Osteoblast (primary cell): Measurements from ENCODE around the gene FGF1. TPM values are rescaled to one million over a fixed set of nuclear protein-coding genes. Genes with fewer than 3 reads are reported as not detected.
A peak's percentile ranks its signal among the peaks of the same experiment; 100 is the strongest.

Source experiments
- DNase-seq: peaks from one replicate; pipeline ENCODE4 v3.0.0; 2011; ENCODE audit warnings: low spot score, mixed read lengths; ENCODE audit not compliant: insufficient read length; ENCODE audit errors: missing footprints
- H2AFZ ChIP-seq: 2 replicates; pipeline ENCODE4 v1.6.0; 2011; ENCODE audit warnings: mild to moderate bottlenecking, low read length
- H3K27ac ChIP-seq: 2 replicates; pipeline ENCODE4 v1.5.1; 2011; ENCODE audit warnings: mild to moderate bottlenecking, low read depth, low read length, moderate library complexity
- H3K27me3 ChIP-seq: 2 replicates; pipeline ENCODE4 v1.6.0; 2012; ENCODE audit warnings: mild to moderate bottlenecking, control low read depth, inconsistent platforms, low read length, moderate library complexity; ENCODE audit not compliant: insufficient read depth
- H3K36me3 ChIP-seq: 2 replicates; pipeline ENCODE4 v1.5.1; 2011; ENCODE audit warnings: mild to moderate bottlenecking, low read length, control low read depth, moderate library complexity; ENCODE audit not compliant: insufficient read depth
- H3K4me1 ChIP-seq: 2 replicates; pipeline ENCODE4 v1.5.1; 2011; ENCODE audit warnings: mild to moderate bottlenecking, low read length, control low read depth, moderate library complexity; ENCODE audit not compliant: insufficient read depth
- H3K4me2 ChIP-seq: 2 replicates; pipeline ENCODE4 v1.6.0; 2011; ENCODE audit warnings: mild to moderate bottlenecking, low read length; ENCODE audit not compliant: insufficient read depth
- H3K4me3 ChIP-seq: fragments of 200-600 bp; sonication (generic); 3 replicates; pipeline ENCODE4 v1.5.1; 2012; ENCODE audit warnings: mild to moderate bottlenecking, low read length, inconsistent platforms; ENCODE audit not compliant: insufficient read depth
- H3K79me2 ChIP-seq: 2 replicates; pipeline ENCODE4 v1.6.0; 2012; ENCODE audit warnings: mild to moderate bottlenecking, low read length, control low read depth, inconsistent platforms; ENCODE audit not compliant: insufficient read depth
- H3K9me3 ChIP-seq: 2 replicates; pipeline ENCODE4 v1.5.1; 2011; ENCODE audit warnings: low read depth, low read length, control low read depth
- H4K20me1 ChIP-seq: 2 replicates; pipeline ENCODE4 v1.6.0; 2012; ENCODE audit warnings: mild to moderate bottlenecking, low read length, control low read depth; ENCODE audit not compliant: insufficient read depth
- CTCF ChIP-seq: IDR thresholded peaks from 2 replicates; pipeline ENCODE4 v1.5.1; 2011; ENCODE audit warnings: mild to moderate bottlenecking, low read depth, low read length, moderate library complexity; ENCODE audit errors: extremely low read depth
- total RNA-seq: library from RNA; depleted of rRNA; stranded (reverse); fragments of >200 nt; gene quantifications from 2 replicates; pipeline ENCODE4 v1.2.3, GENCODE V29; 2012

Gene FGF1
- total RNA-seq, 1 donor, result 4.3 TPM

DNA sequence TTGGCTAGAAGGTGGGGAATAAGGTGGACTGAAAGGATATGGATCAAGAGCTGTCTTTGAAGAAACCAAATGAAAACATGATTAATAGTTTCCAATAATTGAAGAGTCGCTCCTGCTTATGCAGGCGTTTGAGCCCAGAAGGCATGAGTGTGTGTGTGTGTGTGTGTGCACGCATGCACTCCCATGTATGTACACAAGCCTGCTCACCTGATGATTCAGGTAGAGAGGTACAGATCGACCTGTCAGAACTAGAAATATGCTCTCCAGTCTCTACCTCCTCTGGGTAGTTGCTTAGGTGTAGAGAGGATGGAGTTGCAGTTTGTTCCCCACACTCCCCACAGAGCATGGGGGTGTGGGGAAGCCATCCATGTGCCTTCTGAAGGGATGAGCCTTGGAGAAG, 1.1 kb upstream of the FGF1 start:
- no peak overlapping the region for H3K4me3 ChIP-seq
- DNase-seq, result no peak
- H3K27ac ChIP-seq, result no peak overlapping the region
- H3K79me2 ChIP-seq, result no peaks in the 10 kb centered on the region
- H3K36me3 ChIP-seq, result no peaks in the 10 kb centered on the region
- H3K4me2 ChIP-seq, result no peak overlapping the region
- no peaks in the 10 kb centered on the region for H3K27me3 ChIP-seq
- H2AFZ ChIP-seq, result no peak overlapping the region
- H4K20me1 ChIP-seq, result no peaks in the 10 kb centered on the region
- TF ChIP-seq CTCF, result no peak
- peaks cover 28% of the 10 kb centered on the region for H3K4me1 ChIP-seq
- H3K9me3 ChIP-seq, result no peaks in the 10 kb centered on the region

DNA sequence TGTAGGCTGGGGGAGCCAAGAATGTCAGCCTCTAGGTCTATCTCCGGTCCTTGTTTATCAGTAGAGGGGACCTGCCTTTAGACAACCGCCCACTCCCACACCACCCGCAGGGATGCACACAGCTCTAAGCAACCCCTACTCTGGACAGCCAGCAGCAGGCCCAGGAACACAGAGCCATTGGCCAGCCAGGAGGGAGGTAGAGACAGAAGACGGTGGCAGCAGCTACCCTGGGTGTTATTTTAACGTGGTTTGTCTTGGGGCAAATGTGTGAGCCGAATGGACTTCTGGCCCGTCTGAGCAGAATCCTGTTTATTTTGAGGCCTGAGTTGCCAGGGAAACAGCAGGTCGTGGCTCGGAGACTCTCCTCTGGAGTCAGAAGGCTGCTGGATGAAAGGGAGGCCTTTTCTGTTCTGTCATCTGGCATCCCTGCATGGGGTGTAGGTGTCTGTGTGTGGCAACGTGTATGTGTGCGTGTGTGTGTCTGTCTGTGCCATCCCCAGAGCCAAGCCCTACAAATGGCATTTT, 382 bp upstream of the FGF1 start:
- Histone ChIP-seq H3K4me3 (peak overlapping the region; percentile 50), H3K36me3 (no peaks in the 10 kb centered on the region), H4K20me1 (no peaks in the 10 kb centered on the region), H3K27me3 (no peaks in the 10 kb centered on the region), H3K27ac (peak overlapping the region; percentile 43), H3K4me2 (peak overlapping the region; percentile 74), H3K79me2 (no peaks in the 10 kb centered on the region), H3K4me1 (peaks cover 28% of the 10 kb centered on the region), H3K9me3 (no peaks in the 10 kb centered on the region), H2AFZ (peak overlapping the region; percentile 11)
- TF ChIP-seq CTCF, result no peak
- DNase-seq, result no peak

- peak overlapping the region; percentile 79 for H2AFZ ChIP-seq
- H3K4me2 ChIP-seq, result peak overlapping the region; percentile 74
- no peaks in the 10 kb centered on the region for H3K79me2 ChIP-seq
- peak overlapping the region; percentile 50 for H3K4me3 ChIP-seq
- no peak for TF ChIP-seq CTCF
- no peaks in the 10 kb centered on the region for H3K9me3 ChIP-seq
- no peaks in the 10 kb centered on the region for H4K20me1 ChIP-seq
- no peaks in the 10 kb centered on the region for H3K27me3 ChIP-seq
- no peaks in the 10 kb centered on the region for H3K36me3 ChIP-seq
- peak overlapping the region; percentile 72 for H3K27ac ChIP-seq
- peaks cover 35% of the 10 kb centered on the region for H3K4me1 ChIP-seq
- peak; percentile 91 for DNase-seq
Measured at GRCh38 chr5:142684508-142685041, 1.3 kb downstream of the FGF1 start.

DNA sequence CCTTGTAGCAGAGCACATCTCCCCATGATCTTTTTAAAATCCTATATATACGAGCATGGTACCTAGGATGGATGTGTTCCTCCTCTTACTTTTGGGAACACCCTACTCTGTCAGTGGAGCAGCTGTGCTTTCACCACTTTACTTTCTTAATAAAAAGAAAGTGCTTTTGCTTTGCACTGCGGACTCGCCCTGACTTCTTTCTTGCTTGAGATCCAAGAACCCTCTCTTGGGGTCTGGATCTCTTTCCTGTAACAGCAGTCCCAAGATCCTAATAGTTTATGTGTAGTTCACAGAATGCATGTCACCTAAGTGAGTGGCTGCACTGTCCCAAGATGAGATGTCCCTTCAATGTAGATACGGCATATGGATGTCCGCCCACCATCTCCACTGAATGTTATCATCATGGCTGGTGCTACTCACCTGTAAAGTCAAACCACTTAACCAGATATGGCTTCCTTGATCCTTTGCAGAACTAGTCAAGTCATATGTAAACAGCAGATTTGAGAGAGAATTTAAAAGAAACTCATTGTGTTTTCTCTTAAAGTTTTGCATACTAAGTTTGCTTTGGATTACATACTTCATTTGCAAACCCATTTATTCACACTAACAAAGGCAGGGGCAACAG, 1.9 kb downstream of the FGF1 start:
- Histone ChIP-seq H3K79me2 (no peaks in the 10 kb centered on the region), H3K36me3 (no peaks in the 10 kb centered on the region), H3K4me3 (no peak overlapping the region), H2AFZ (peak overlapping the region; percentile 79), H3K27me3 (no peaks in the 10 kb centered on the region), H3K27ac (peak overlapping the region; percentile 72), H4K20me1 (no peaks in the 10 kb centered on the region), H3K4me1 (peaks cover 35% of the 10 kb centered on the region), H3K9me3 (no peaks in the 10 kb centered on the region), H3K4me2 (peak overlapping the region; percentile 74)
- no peak for TF ChIP-seq CTCF
- DNase-seq, result no peak
